GM12864 (cell line): ENCODE results near the gene PLAGL2.

Experiments
- DNase-seq: peaks from one replicate; pipeline ENCODE4 v3.0.0-alpha.2; 2011; ENCODE audit warnings: low read depth
- H3K4me3 ChIP-seq: 2 replicates; pipeline ENCODE4 v1.5.1; 2011; ENCODE audit warnings: mild to moderate bottlenecking, low read depth, low read length, control low read depth
- CTCF ChIP-seq: IDR thresholded peaks from 2 replicates; pipeline ENCODE4 v1.5.1; 2011; ENCODE audit warnings: low read depth, mild to moderate bottlenecking, moderate library complexity, low read length, control low read depth, inconsistent platforms; ENCODE audit errors: missing control alignments

PLAGL2 gene

GRCh38 chr20:32236819-32237218, 29.3 kb upstream of the PLAGL2 start:
- TF ChIP-seq CTCF, result no peak
- no peak for DNase-seq

GRCh38 chr20:32236048-32236533, 28.5 kb upstream of the PLAGL2 start:
- no peak for TF ChIP-seq CTCF
- no peak for DNase-seq
- no peak overlapping the region for H3K4me3 ChIP-seq

More at GRCh38 chr20:32236819-32237218, 29.3 kb upstream of the PLAGL2 start:
- H3K4me3 ChIP-seq, result no peak overlapping the region

GRCh38 chr20:32235331-32236047, 27.9 kb upstream of the PLAGL2 start:
- no peak for DNase-seq
- no peak for TF ChIP-seq CTCF
- no peak overlapping the region for H3K4me3 ChIP-seq

- no peak for TF ChIP-seq CTCF
- H3K4me3 ChIP-seq, result no peak overlapping the region
- no peak for DNase-seq
These were observed 26.7 kb upstream of the PLAGL2 start for GRCh38 chr20:32234135-32234808.

GRCh38 chr20:32233286-32233685, 25.7 kb upstream of the PLAGL2 start:
- H3K4me3 ChIP-seq, result no peak overlapping the region
- DNase-seq, result no peak
- no peak for TF ChIP-seq CTCF

GRCh38 chr20:32232326-32232886, 24.9 kb upstream of the PLAGL2 start:
- no peak for DNase-seq
- TF ChIP-seq CTCF, result no peak
- no peak overlapping the region for H3K4me3 ChIP-seq

GRCh38 chr20:32231847-32232246, 24.3 kb upstream of the PLAGL2 start:
- TF ChIP-seq CTCF, result no peak
- H3K4me3 ChIP-seq, result no peak overlapping the region
- DNase-seq, result no peak
